Suprapubic skin (tissue), 4 donors: ENCODE results near the gene KRT75. TPM values are rescaled to one million over a fixed set of nuclear protein-coding genes. Genes with fewer than 3 reads are reported as not detected.

ENCODE experiments used
- DNase-seq, 2 donors: peaks; one replicate each; pipeline ENCODE4 v3.0.0-alpha.2; 2019; ENCODE audit warnings: low spot score in 2 of 2
- H3K27ac ChIP-seq: fragments of 200-600 bp; sonication (generic); one replicate; pipeline ENCODE4 v1.5.1; 2019
- H3K27me3 ChIP-seq: fragments of 200-600 bp; sonication (generic); one replicate; pipeline ENCODE4 v1.5.1; 2019
- H3K36me3 ChIP-seq: fragments of 200-600 bp; sonication (generic); one replicate; pipeline ENCODE4 v1.5.1; 2019
- H3K4me1 ChIP-seq: fragments of 200-600 bp; sonication (generic); one replicate; pipeline ENCODE4 v1.5.1; 2019
- H3K4me3 ChIP-seq: fragments of 200-600 bp; sonication (generic); one replicate; pipeline ENCODE4 v1.5.1; 2019; ENCODE audit warnings: mild to moderate bottlenecking
- H3K9me3 ChIP-seq: fragments of 200-600 bp; sonication (generic); one replicate; pipeline ENCODE4 v1.5.1; 2019
- CTCF ChIP-seq, 2 donors: fragments of 200-600 bp in 1 of 2; fragments of 450-650 bp in 1 of 2; sonication (generic) in 1 of 2; IDR thresholded peaks; one replicate each; pipeline ENCODE4 v1.5.1; 2016 to 2019; ENCODE audit warnings: antibody characterized with exemption in 2 of 2, mild to moderate bottlenecking in 1 of 2, moderate library complexity in 1 of 2
- EP300 ChIP-seq: sonication (generic); formaldehyde crosslinking; IDR thresholded peaks from one replicate; pipeline ENCODE4 v1.6.1; 2017; ENCODE audit warnings: antibody characterized with exemption
- POLR2A ChIP-seq, 2 donors: fragments of 450-650 bp; IDR thresholded peaks; one replicate each; pipeline ENCODE4 v1.6.1; 2017; ENCODE audit warnings: antibody characterized with exemption in 2 of 2, mild to moderate bottlenecking in 2 of 2, moderate library complexity in 2 of 2
- POLR2AphosphoS5 ChIP-seq, 3 donors: sonication (generic); formaldehyde crosslinking; IDR thresholded peaks; one replicate each; pipeline ENCODE4 v1.6.1; 2017; ENCODE audit warnings: antibody characterized with exemption in 3 of 3
- WGBS: methylation state at CpG from one replicate; pipeline ENCODE4 v1.1.5; 2018; 5-methylcytosine and 5-hydroxymethylcytosine counted together
- total RNA-seq, 4 donors: library from RNA; depleted of rRNA; stranded (reverse); fragments of >200 nt; gene quantifications; one replicate each; pipeline ENCODE4 v1.1.0, GENCODE V29; 2016

The KRT75 gene
- total RNA-seq, 4 donors from 2014 or later, result 3.3 to 67.9 (median 21.2) TPM

- Histone ChIP-seq H3K4me3 (no peak overlapping the region), H3K9me3 (no peaks in the 10 kb centered on the region), H3K27ac (no peak overlapping the region), H3K4me1 (no peaks in the 10 kb centered on the region), H3K36me3 (no peaks in the 10 kb centered on the region), H3K27me3 (no peaks in the 10 kb centered on the region)
- DNase-seq, result no peak
- TF ChIP-seq EP300, result no peak
- TF ChIP-seq POLR2A (IDR thresholded peaks at IDR 0.05), result no peak
- no peak for TF ChIP-seq CTCF (IDR thresholded peaks at IDR 0.05)
- TF ChIP-seq POLR2AphosphoS5 (IDR thresholded peaks at IDR 0.05), result no peak
- WGBS, result 87% methylated on average over 4 of the region's 4 CpGs
These were observed 35.7 kb upstream of the KRT75 start for GRCh38 chr12:52469853-52470252.

- TF ChIP-seq EP300 (no peak), CTCF (IDR thresholded peaks at IDR 0.05) (no peak), POLR2AphosphoS5 (IDR thresholded peaks at IDR 0.05) (no peak), POLR2A (IDR thresholded peaks at IDR 0.05) (no peak)
- Histone ChIP-seq H3K27ac (no peak overlapping the region), H3K4me3 (no peak overlapping the region), H3K9me3 (no peaks in the 10 kb centered on the region), H3K36me3 (no peaks in the 10 kb centered on the region), H3K27me3 (no peaks in the 10 kb centered on the region), H3K4me1 (no peaks in the 10 kb centered on the region)
- 44% methylated on average over 2 of the region's 2 CpGs for WGBS
- DNase-seq, result no peak
These were observed 30.7 kb upstream of the KRT75 start for GRCh38 chr12:52464897-52465296.

GRCh38 chr12:52461693-52462092 is 27.5 kb upstream of the KRT75 start:
- 78% methylated on average over 5 of the region's 5 CpGs for WGBS

GRCh38 chr12:52458861-52459260 is 24.7 kb upstream of the KRT75 start:
- Histone ChIP-seq H3K27me3 (no peaks in the 10 kb centered on the region), H3K36me3 (no peaks in the 10 kb centered on the region), H3K27ac (no peak overlapping the region), H3K9me3 (no peaks in the 10 kb centered on the region), H3K4me1 (no peaks in the 10 kb centered on the region), H3K4me3 (no peak overlapping the region)
- DNase-seq, result no peak
- TF ChIP-seq POLR2AphosphoS5 (IDR thresholded peaks at IDR 0.05), result no peak
- TF ChIP-seq POLR2A (IDR thresholded peaks at IDR 0.05), result no peak
- no peak for TF ChIP-seq EP300
- no peak for TF ChIP-seq CTCF (IDR thresholded peaks at IDR 0.05)
- 83% methylated on average over 5 of the region's 5 CpGs for WGBS

More at GRCh38 chr12:52461693-52462092, 27.5 kb upstream of the KRT75 start:
- TF ChIP-seq CTCF (IDR thresholded peaks at IDR 0.05) (no peak), POLR2A (IDR thresholded peaks at IDR 0.05) (no peak), POLR2AphosphoS5 (IDR thresholded peaks at IDR 0.05) (no peak), EP300 (no peak)
- no peak overlapping the region for H3K4me3 ChIP-seq
- DNase-seq, result no peak
- H3K36me3 ChIP-seq, result no peaks in the 10 kb centered on the region
- H3K4me1 ChIP-seq, result no peaks in the 10 kb centered on the region
- no peak overlapping the region for H3K27ac ChIP-seq
- H3K27me3 ChIP-seq, result no peaks in the 10 kb centered on the region
- no peaks in the 10 kb centered on the region for H3K9me3 ChIP-seq

GRCh38 chr12:52455821-52456220 is 21.6 kb upstream of the KRT75 start:
- H3K27me3 ChIP-seq, result no peaks in the 10 kb centered on the region
- 87% methylated on average over 1 of the region's 1 CpG for WGBS
- no peak overlapping the region for H3K4me3 ChIP-seq
- no peaks in the 10 kb centered on the region for H3K36me3 ChIP-seq
- TF ChIP-seq POLR2AphosphoS5 (IDR thresholded peaks at IDR 0.05), result no peak
- TF ChIP-seq POLR2A (IDR thresholded peaks at IDR 0.05), result no peak
- no peak for TF ChIP-seq EP300
- TF ChIP-seq CTCF (IDR thresholded peaks at IDR 0.05), result no peak
- no peaks in the 10 kb centered on the region for H3K4me1 ChIP-seq
- H3K9me3 ChIP-seq, result no peaks in the 10 kb centered on the region
- DNase-seq, result no peak
- no peak overlapping the region for H3K27ac ChIP-seq
